NOMO-1 treated with DMSO at 0.1 percent for 48 hours (cell line): ENCODE data around the gene DSG4.

Experiments
- DNase-seq: peaks from one replicate; lab custom pipeline; 2025; ENCODE audit not compliant: unreplicated experiment; lab: John Stamatoyannopoulos, UW

DSG4 gene

DNA sequence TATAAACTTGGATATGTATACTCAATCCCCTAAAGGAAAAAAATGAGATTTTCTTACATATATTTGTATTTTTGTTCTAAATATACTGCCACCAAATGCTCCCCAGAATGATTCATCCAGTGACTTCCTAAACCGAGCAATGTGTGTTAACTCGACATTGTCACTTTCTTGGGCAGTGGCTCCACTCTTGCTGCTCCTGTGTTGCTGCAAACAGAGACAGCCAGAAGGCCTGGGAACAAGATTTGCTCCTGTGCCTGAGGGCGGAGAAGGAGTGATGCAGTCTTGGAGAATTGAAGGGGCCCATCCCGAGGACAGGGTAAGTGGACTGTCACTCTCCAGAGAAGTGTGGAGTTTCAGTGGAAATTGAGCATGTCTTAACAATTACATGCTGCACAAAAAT is 32.7 kb downstream of the DSG4 start:
- no peak for DNase-seq

DNA sequence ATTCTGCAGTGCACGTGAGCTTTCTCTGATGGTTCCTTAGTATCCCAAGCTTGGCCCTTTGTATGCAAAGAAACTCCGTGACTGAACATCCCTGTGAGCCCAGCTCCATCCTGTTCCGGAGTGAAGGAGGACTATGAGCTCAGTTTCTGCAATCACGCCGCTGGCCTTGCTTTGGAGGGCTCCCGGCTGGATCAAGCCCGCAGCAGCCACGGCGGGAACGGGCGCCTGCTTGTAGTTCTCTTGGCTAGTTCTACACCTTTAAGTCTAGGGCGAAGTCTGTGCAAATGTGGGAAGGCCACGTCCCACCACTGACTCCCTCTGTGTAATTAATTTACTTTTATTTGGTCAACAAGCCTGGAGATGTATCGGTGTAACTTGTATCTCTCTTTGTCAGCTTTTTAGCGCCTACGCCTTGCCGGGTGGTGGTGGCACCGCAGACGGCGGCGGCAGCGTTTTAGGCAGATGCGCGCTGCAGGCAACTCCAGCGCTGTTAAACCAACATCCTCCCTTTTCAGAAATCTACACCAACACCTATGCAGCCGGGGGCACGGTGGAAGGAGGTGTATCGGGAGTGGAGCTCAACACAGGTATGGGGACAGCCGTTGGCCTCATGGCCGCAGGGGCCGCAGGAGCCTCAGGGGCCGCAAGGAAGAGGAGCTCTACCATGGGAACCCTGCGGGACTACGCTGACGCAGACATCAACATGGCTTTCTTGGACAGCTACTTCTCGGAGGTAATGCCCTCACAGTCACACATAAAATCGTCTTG is 34.3 kb downstream of the DSG4 start:
- DNase-seq, result no peak

DNA sequence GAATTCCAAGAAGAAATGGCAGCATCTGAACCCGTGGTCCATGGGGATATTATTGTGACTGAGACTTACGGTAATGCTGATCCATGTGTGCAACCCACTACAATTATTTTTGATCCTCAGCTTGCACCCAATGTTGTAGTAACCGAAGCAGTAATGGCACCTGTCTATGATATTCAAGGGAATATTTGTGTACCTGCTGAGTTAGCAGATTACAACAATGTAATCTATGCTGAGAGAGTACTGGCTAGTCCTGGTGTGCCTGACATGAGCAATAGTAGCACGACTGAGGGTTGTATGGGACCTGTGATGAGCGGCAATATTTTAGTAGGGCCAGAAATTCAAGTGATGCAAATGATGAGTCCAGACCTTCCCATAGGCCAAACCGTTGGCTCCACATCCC is 36.6 kb downstream of the DSG4 start:
- DNase-seq, result no peak

DNA sequence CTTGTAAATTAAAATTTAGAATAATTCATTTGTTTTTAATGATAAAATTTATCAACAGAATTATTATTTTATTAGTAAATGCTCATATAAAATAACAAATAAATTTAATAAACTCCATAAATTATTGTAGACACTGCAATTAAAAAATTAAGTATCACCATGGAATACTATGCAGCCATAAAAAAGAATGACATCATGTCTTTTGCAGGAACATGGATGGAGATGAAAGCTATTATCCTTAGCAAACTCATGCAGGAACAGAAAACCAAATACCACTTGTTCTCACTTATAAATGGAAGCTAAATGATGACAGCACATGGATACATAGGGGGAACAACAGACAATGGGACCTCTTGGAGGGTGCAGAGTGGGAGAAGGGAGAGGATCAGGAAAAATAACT is 41.3 kb downstream of the DSG4 start:
- DNase-seq, result no peak

DNA sequence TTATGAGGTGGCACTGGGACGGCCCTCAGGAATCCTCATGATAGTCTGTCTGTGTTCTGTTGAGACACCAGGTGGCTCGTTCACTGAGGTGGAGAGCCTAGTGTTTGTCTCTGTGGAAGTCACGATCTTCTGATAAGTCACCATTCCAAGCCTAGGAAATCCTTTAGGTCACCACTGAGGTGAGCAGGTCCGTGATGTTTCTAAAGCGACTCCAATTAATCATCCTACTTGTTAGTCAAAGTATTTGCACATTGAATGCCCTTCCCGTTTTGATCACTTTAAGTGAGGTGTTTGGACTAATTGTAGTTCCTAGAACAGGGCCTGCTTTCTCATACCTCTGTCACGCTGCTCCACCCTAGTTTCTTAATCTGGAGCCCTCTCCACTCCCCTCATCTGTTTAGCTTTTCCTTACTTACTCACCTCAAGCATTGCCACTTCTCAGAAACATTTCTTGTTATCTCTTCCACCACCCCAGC is 42.9 kb downstream of the DSG4 start:
- no peak for DNase-seq

DNA sequence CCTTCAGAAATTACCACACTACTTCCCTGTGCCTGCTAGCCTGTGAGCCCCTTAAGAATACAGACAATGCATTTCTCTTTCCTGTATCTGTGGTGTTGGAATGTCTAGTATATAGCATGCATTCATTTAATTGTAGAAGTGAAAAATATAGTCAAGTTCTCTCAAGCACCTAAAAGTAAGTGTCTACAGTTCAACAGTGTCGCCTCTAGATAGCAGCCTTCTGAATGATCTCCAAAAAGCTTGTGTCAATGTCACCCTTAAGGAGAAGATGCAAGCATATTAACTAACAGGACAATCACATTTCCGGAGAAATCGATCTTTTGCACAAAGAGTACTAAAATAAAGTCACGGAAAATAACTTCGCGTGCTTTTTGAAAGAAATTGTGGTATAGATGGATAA is 43.5 kb downstream of the DSG4 start:
- no peak for DNase-seq

DNA sequence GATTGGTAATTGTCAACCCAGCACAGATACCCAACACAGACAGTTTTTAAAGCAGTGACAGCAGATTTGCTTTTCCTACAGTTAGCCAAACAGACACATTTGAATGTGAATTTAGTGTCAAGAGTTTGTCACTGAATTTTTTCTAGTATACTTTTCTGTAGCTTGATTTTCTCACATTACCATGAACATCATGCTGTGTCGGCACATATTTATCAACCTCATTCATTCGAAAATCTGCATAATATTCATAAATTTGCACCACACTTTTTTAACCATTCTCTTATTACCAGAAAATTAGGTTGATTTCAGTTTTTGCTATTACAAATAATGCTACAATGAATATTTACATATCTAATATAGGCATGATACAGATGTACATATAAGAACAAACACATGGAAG is 43.9 kb downstream of the DSG4 start:
- no peak for DNase-seq

DNA sequence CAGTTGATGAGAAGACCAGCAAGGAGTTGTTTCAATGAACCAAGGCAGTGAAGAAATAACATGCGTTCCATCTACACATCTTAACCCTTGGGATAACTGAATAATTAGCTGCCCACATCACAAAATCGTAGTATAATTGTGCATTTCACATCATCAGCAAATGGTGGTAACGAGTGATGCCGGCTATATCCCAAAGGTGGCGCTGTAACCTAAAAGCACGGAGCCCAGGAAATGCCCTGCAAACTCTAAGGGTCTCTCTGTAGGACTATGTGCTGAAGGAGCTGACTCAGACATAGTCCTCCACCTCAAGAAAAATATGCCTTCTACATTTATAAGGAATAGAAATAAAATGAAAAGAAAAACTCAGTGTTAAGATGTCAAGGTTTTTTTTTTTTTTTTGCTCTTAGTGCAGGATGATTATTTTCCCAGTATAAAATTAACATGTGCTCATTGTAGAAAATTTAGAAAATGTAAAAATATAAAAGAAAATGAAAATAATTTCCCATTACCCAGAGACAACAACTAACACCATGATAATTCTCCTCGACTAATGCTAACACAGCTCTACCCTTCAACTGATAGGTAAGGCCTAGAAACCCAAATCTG is 47.9 kb downstream of the DSG4 start:
- peak; percentile 17 for DNase-seq

DNA sequence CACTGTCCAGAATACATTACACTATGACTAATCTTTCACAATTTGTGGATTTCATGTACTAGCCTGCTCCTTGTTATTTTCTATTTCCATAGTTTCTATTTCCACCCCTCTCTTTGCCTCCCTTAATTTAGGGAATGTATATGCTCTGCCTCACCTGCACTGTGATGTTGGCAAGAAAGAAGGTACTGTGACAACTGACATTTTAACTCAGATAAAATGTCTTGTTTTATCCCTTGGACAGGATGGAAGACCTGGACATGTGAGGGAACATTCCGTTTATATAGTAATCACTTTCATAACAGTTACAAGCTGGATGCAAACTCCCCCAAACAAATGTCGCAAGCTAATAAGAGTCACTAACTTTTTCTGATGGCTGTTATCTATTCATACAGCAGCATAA is 49.4 kb downstream of the DSG4 start:
- no peak for DNase-seq

DNA sequence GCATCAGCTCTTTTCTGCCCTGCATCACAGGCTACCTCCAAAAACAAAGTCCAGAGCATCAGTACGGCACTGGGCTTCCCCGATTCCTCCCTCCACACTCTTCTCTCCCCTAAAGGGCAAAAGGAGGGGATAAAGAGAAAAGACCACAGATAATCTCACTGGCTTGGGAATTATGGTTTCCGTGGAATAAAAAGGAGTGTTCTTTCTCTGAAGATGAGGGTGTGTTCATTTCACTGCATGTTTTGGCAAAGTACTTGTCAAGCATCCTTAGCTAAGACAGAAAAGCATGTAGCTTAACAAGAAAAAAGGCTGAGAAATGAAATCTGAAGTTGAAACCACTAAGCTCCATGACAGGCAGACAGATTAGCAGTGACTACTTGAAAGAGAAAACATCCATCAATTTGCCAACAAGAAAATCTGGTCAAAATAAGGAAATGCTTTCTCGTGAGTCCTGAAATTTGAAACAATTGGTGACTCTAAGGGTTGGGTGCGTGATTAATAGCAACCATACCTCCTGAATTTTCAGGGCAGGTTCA is 50.4 kb downstream of the DSG4 start:
- no peak for DNase-seq

DNA sequence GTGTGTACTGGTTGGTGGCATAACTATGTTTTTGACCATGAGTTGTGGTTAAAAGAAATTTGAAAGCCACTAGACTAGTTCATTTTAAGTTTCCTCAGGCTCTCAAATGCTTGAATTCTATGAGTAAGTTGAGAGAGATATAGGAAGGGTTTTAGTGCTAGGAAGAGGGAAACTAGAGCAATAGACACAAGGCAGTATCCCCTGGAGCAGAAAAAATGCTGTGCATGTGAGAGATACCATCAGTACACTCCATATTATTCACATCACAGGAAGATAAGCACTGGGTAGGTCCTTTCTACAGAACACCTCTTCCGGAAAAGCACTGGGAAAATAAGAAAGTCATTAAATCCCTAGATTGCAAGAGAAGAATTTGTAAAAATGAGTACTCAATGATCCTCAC is 51.6 kb downstream of the DSG4 start:
- no peak for DNase-seq

DNA sequence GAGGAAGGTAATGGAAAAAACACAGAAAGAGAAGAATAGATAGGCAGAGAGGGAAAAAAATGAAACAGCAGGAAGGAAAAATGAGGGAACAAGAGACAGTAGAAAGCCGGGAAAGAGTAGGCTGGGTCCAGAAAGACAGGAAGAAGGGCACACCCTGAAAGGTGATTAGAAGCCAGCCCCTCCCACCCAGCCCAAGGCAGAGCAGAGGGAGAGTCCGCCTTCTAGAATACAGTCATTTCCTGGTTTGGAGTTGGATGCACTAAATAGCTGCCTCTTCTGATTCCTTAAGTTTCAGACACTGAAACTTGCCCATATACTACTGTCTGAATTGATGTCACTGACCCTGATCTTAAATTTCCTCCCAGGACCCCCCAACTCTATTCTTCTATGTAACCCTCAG is 53.0 kb downstream of the DSG4 start:
- DNase-seq, result no peak

DNA sequence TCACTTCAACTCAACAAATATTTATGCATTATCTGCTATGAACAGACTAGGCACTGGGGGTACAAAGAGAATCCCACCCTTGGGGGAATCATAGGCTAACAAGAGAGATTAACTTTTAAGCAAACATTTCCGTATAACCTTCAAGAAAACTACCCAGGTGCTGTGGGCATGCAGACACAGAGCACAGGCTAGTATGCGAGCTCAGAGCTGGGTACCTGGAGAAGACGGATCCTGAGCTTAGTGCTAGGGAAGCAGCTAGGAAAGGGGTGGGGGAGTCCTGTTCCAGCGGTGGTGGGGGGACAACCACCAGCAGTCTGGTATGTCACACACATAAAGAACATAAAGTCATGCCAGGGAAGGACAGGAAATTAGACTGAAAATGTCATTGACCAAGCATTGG is 53.5 kb downstream of the DSG4 start:
- DNase-seq, result no peak

DNA sequence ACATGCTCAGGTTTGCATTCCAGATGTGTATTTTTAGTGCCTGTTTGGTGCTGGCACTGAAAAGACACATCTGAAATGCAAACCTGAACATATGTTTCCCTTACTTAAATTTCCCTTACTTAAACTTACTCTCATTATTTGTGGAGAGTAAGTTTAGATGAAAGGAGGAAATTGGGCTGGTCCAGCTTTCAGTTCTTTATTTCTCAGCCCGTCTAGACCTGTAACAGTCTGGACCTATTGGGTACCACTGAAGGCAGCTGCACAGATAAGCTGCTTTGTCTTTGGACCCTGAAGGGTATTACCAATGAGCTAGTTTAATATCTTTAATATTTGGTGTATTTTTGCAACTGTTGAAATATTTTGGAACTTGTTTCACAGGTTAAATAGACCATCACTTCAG is 54.0 kb downstream of the DSG4 start:
- DNase-seq, result no peak

DNA sequence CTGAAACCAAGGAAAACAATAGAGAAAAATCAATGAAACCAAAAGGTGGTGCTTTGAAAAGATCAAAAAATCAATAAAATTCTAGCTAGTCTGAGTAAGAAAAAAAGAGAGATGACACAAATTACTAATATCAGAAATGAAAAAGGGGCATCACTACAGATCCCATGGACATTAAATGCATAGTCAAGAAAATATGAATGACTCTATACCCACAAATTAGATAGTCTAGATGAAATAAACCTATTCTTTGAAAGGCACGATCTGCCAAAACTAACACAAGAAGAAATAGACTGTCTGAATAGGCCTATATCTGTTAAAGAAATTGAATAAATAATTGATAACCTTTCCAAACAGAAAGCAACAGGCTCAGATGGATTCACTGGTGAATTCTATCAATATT is 55.7 kb downstream of the DSG4 start:
- no peak for DNase-seq

DNA sequence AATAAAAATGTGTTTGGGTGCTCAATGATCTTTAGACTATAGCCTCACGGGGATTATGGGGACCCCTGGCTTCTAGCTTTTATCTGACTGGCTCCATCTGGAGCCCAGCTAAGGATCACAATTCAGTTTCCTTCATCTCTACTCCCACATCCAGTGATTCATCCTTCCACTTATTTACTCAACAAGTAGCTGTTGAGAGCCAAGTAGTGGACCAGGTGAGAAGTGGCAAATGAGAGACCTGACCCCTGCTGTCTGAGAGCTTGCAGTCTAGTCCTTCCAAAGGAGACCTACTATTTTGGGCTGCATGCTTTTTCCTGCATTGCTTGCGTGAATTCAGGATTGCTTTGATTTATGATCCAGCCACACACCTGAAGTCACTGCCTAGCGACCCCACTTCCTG is 60.2 kb downstream of the DSG4 start:
- no peak for DNase-seq

DNA sequence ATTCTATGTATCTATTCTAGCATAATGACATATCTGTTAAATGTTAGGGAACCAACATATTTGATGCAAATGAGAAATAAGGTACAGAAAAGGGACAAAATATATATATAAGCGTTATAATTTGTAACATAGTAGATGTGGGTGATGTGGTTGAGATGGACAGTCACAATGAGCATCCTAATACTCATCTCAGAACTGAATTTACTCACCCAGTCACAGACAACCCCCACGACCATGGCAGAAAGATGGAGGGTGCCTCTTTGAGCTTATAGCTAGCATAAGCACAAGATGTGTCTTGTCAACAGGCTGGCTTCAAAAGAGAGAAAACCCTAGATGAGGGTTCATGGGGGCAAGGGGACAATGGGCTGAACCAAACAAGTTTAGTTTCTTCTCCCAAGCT is 61.8 kb downstream of the DSG4 start:
- no peak for DNase-seq

DNA sequence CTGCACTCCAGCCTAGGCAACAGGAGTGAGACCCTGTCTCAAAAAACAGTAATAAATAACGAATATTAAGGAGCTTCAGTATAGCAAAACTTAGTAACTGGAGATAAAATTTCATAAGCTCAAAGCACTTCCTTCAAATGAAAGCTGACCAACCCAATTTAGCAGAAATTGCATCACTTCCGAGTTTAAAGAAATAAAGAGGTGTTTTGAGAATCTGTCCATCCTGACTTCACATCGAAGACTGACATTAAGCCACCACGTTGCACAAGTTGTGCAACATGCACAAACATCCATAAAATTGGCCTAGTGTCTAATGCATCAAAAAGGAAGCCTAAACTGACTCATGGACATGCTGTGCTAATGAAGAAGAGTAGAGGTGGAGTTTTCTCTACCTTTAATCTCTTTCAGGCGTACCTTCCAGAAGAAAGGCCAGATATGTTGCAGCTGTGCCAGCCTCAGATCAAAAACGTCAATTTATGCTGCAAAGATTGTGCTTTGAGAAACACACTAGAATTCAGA is 63.3 kb downstream of the DSG4 start:
- peak; percentile 71 for DNase-seq

DNA sequence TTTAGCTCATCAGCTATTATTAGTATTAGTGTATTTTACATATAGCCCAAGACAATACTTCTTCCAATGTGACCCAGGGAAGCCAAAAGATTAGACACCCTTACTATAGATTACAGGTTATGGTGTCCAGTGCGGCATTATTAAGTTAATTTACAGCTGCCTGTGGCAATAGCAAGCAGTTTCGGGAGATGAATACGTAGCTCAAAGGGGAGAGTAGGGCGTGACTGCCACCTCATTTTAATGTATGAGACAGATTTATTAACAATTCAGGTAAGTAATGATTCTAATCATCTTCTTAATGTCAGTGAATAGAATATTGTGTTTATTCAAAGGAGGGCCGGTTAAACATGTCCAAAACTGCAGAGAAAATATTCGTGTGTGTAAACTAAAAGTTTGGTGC is 64.2 kb downstream of the DSG4 start:
- DNase-seq, result no peak

DNA sequence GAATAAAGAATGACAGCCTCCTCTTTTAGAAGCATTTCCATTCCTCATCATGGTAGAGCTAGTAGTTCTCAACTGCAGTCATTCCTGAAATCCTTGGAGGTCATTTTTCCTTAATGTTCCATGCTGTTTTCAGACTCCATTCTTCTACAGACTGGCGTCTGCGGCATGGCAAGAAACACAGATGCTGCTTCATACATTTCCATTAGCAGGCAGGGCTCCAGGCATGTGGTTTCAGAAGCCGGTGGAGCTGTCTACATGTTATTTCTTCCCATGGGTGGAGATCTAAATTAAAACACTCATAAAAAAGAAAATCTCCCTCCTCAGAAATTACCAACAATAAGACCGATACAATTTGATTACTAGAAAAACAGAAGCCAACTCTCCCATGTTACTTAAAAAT is 64.9 kb downstream of the DSG4 start:
- no peak for DNase-seq

DNA sequence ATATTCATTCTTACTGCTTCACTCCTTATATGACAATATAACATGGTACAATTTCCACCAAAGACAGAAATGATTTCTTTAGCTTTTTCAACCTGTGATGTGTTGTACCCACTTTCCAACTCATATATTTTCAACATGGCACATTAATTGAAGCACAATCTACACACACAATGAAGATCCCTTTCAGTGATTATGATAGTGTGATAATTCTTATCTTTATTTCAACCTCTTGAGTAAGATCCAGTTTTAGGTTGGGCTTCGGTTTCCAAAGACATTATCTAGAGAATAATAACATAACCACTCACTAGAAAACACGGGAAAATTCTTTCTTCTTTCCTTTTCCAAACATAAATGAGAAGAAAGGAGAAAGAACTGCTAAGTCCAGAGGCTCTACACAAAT is 67.6 kb downstream of the DSG4 start:
- no peak for DNase-seq

DNA sequence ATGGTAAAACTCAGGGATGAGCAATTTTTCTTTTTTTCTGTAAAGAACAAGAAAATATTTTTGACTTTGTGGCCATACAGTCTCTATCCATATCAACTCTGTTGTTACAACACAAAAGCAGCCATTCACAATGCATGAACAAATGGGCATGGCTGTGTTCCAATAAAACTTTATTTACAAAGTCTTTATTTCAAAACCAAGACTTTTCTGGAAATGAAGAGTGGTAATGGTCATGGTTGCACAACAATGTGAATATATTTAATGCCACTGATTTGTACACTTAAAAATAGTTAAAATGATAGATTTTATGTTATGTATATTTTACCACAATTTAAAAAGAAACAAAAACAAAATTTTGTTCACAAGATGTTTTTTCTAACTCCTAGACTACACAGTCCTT is 69.3 kb downstream of the DSG4 start:
- no peak for DNase-seq
